Cardiac muscle cell (in vitro differentiated cells and primary cell): Measurements from ENCODE around the gene ZC2HC1B. TPM values are rescaled to one million over a fixed set of nuclear protein-coding genes. Genes with fewer than 3 reads are reported as not detected.

ENCODE experiments used
- DNase-seq, 2 donors: peaks; one replicate each; pipeline versions ENCODE4 v3.0.0 to v3.0.0-alpha.2; 2010 to 2017; ENCODE audit warnings: low read depth in 1 of 2, low spot score in 1 of 2
- H3K27ac ChIP-seq: fragments of 200-600 bp; sonication (generic); 2 replicates; pipeline ENCODE4 v1.5.1; 2016
- H3K27me3 ChIP-seq: fragments of 200-600 bp; sonication (generic); 2 replicates; pipeline ENCODE4 v1.6.0; 2016; ENCODE audit warnings: control low read depth
- H3K36me3 ChIP-seq: fragments of 200-600 bp; sonication (generic); 2 replicates; pipeline ENCODE4 v1.5.1; 2016; ENCODE audit warnings: control low read depth
- H3K4me1 ChIP-seq: fragments of 200-600 bp; sonication (generic); 2 replicates; pipeline ENCODE4 v1.8.1; 2017; ENCODE audit warnings: low read depth, mild to moderate bottlenecking, mixed run types
- H3K4me3 ChIP-seq: fragments of 200-600 bp; sonication (generic); 2 replicates; pipeline ENCODE4 v1.5.1; 2016; ENCODE audit warnings: mild to moderate bottlenecking
- H3K9me3 ChIP-seq: fragments of 200-600 bp; sonication (generic); 2 replicates; pipeline ENCODE4 v1.5.1; 2017; ENCODE audit warnings: low read depth, mild to moderate bottlenecking, control low read depth
- CTCF ChIP-seq: IDR thresholded peaks from 2 replicates; pipeline ENCODE4 v1.5.1; 2012; ENCODE audit warnings: low read depth, mild to moderate bottlenecking, low read length
- polyA plus RNA-seq: library from polyadenylated mRNA; unstranded; fragments of >200 nt; fragmentation: Nextera tagmentation; extraction: Ambion mirVana; gene quantifications from 2 replicates; pipeline ENCODE4 v1.2.1, GENCODE V29; 2016
- total RNA-seq: library from RNA; depleted of rRNA; stranded (reverse); fragments of >200 nt; gene quantifications from 2 replicates; pipeline ENCODE4 v1.2.3, GENCODE V29; 2016

The ZC2HC1B gene
- total and polyA plus RNA-seq, 2 experiments from 2014 or later, result not detected

GRCh38 chr6:143928853-143929252, 64.6 kb downstream of the ZC2HC1B start:
- no peak for DNase-seq
- Histone ChIP-seq H3K36me3 (no peaks in the 10 kb centered on the region), H3K9me3 (no peaks in the 10 kb centered on the region), H3K4me3 (no peak overlapping the region), H3K4me1 (no peaks in the 10 kb centered on the region), H3K27me3 (no peaks in the 10 kb centered on the region), H3K27ac (no peak overlapping the region)
- no peak for TF ChIP-seq CTCF

- TF ChIP-seq CTCF, result no peak
- no peaks in the 10 kb centered on the region for H3K36me3 ChIP-seq
Measured at GRCh38 chr6:143929975-143930374, 65.7 kb downstream of the ZC2HC1B start.

GRCh38 chr6:143934331-143934730, 70.1 kb downstream of the ZC2HC1B start:
- no peak for DNase-seq
- Histone ChIP-seq H3K4me1 (no peaks in the 10 kb centered on the region), H3K27ac (no peak overlapping the region), H3K4me3 (no peak overlapping the region), H3K9me3 (no peaks in the 10 kb centered on the region), H3K36me3 (no peaks in the 10 kb centered on the region), H3K27me3 (no peaks in the 10 kb centered on the region)
- no peak for TF ChIP-seq CTCF

More at GRCh38 chr6:143929975-143930374, 65.7 kb downstream of the ZC2HC1B start:
- no peaks in the 10 kb centered on the region for H3K27me3 ChIP-seq
- no peaks in the 10 kb centered on the region for H3K9me3 ChIP-seq
- H3K4me1 ChIP-seq, result no peaks in the 10 kb centered on the region
- H3K4me3 ChIP-seq, result no peak overlapping the region
- no peak for DNase-seq
- H3K27ac ChIP-seq, result no peak overlapping the region

GRCh38 chr6:143934867-143935266, 70.6 kb downstream of the ZC2HC1B start:
- no peaks in the 10 kb centered on the region for H3K27me3 ChIP-seq
- no peaks in the 10 kb centered on the region for H3K9me3 ChIP-seq
- no peak overlapping the region for H3K4me3 ChIP-seq
- no peak overlapping the region for H3K27ac ChIP-seq
- no peaks in the 10 kb centered on the region for H3K4me1 ChIP-seq
- no peak for DNase-seq
- no peaks in the 10 kb centered on the region for H3K36me3 ChIP-seq
- no peak for TF ChIP-seq CTCF

- H3K27me3 ChIP-seq, result no peaks in the 10 kb centered on the region
- no peak for DNase-seq
- H3K27ac ChIP-seq, result no peak overlapping the region
- H3K4me3 ChIP-seq, result no peak overlapping the region
- H3K36me3 ChIP-seq, result no peaks in the 10 kb centered on the region
- no peaks in the 10 kb centered on the region for H3K4me1 ChIP-seq
- no peak for TF ChIP-seq CTCF
- H3K9me3 ChIP-seq, result no peaks in the 10 kb centered on the region
Measured at GRCh38 chr6:143936347-143936746, 72.1 kb downstream of the ZC2HC1B start.
